Measurements from ENCODE around the gene KIF1A.

The KIF1A gene

GRCh38 chr2:240778426-240778825 is 41.6 kb downstream of the KIF1A start:
- peaks cover 24% of the 10 kb centered on the region for H3K27me3 ChIP-seq (ENCODE audit: control insufficient read depth, insufficient read depth, low read length)
- no peaks in the 10 kb centered on the region for H3K9me3 ChIP-seq (replicated peaks; ENCODE audit: low read length)
- H3K9ac ChIP-seq (ENCODE audit: low read depth, low read length) = no peak overlapping the region
- H3K4me3 ChIP-seq (ENCODE audit: low read length) = no peak overlapping the region
- no peaks in the 10 kb centered on the region for H3K4me1 ChIP-seq (ENCODE audit: control insufficient read depth, insufficient read depth, low read length)
- H3K36me3 ChIP-seq (ENCODE audit: insufficient read depth, low read length) = no peaks in the 10 kb centered on the region
- H3K4me2 ChIP-seq (ENCODE audit: low read length) = no peak overlapping the region

DNA sequence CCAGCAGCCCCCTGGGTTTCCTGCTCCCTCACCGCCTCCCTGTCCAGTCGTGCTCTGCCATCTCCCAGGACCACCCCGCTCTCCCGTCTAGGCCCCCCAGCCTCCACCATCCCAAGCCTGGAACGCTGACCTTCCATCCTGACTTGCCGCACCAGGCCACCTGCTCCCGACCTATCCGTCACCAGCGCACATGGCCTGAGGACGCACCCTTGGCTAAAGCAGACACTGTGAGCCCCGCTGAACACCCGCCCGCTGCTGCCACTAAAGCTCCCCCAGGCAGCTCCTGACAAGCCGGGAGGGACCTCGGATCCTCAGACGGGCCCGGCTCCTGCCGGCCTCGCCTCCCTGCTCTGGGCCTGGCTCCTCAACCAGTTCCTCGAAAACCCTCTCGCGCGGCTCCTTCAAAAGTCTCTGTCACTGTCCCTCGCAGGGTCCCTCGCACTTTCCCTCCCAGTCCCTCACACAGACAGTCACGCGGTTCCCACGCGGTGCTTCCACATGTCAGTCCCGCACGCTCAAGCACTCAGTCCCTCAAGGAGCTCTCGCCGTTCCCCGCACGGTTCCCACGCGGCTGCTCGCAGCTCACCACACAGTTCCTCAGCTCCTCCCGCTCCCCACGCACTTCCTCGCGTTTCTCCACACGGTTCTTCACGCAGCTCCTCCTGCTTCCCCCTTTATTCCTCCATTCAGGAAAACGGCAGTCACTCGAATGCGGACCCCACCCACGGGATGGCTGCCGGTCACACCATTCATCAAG is 42.4 kb downstream of the KIF1A start:
- no peaks in the 10 kb centered on the region for H3K4me1 ChIP-seq (ENCODE audit: control insufficient read depth, insufficient read depth, low read length)
- H3K4me3 ChIP-seq (ENCODE audit: low read length) = no peak overlapping the region
- peaks cover 24% of the 10 kb centered on the region for H3K27me3 ChIP-seq (ENCODE audit: control insufficient read depth, insufficient read depth, low read length)
- no peaks in the 10 kb centered on the region for H3K36me3 ChIP-seq (ENCODE audit: insufficient read depth, low read length)
- H3K9ac ChIP-seq (ENCODE audit: low read depth, low read length) = no peak overlapping the region
- no peak overlapping the region for H3K4me2 ChIP-seq (ENCODE audit: low read length)
- no peaks in the 10 kb centered on the region for H3K9me3 ChIP-seq (replicated peaks; ENCODE audit: low read length)

DNA sequence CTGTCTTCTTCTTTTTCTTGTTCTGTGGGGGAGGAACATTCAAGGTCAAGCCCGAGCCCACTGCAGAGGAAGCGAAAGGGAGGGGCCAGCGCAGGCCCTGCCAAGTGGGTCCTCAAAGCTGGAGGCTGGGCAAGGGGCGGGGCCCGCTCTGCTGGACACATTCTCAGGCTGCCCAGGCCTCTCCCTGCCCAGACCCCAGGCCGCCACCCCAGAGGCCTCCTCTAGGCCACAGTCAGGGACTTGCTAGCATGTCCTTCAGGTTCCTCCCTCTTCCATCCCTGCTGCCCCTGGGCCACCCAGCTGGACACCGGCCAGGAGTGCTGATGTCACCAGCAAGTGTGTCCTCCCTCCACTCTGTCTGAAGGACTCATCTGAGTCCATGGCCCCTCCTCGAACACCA is 44.1 kb downstream of the KIF1A start:
- Histone ChIP-seq H3K4me2 (ENCODE audit: low read length) (no peak overlapping the region), H3K4me3 (ENCODE audit: low read length) (no peak overlapping the region), H3K4me1 (ENCODE audit: control insufficient read depth, insufficient read depth, low read length) (no peaks in the 10 kb centered on the region), H3K9me3 (replicated peaks; ENCODE audit: low read length) (no peaks in the 10 kb centered on the region), H3K9ac (ENCODE audit: low read depth, low read length) (no peak overlapping the region), H3K36me3 (ENCODE audit: insufficient read depth, low read length) (no peaks in the 10 kb centered on the region), H3K27me3 (ENCODE audit: control insufficient read depth, insufficient read depth, low read length) (peaks cover 24% of the 10 kb centered on the region)

DNA sequence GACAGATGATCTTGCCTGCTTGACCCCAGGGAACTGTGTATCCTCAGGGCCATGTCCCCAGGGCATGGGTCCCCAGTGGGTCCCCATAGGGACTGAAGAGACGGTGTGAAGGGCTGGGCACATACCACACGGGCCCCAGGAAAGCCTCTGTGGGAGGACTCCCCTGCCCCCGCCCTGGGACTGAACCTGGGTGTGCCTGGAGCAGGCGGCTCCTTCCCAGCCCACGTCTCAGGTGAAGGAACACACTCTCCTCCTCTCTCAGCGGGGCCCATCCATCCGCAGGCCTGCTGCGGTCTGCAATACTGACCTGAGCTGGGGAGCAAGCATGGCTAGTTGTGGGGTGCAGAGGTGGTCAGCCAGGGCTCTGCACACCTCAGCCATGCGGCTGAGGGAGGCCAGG is 45.2 kb downstream of the KIF1A start:
- H3K4me1 ChIP-seq (ENCODE audit: control insufficient read depth, insufficient read depth, low read length) = no peaks in the 10 kb centered on the region
- no peak overlapping the region for H3K9ac ChIP-seq (ENCODE audit: low read depth, low read length)
- peaks cover 21% of the 10 kb centered on the region for H3K27me3 ChIP-seq (ENCODE audit: control insufficient read depth, insufficient read depth, low read length)
- H3K36me3 ChIP-seq (ENCODE audit: insufficient read depth, low read length) = no peaks in the 10 kb centered on the region
- H3K9me3 ChIP-seq (replicated peaks; ENCODE audit: low read length) = no peaks in the 10 kb centered on the region
- no peak overlapping the region for H3K4me3 ChIP-seq (ENCODE audit: low read length)
- H3K4me2 ChIP-seq (ENCODE audit: low read length) = no peak overlapping the region

GRCh38 chr2:240769096-240769495 is 50.9 kb downstream of the KIF1A start:
- Histone ChIP-seq H3K4me1 (ENCODE audit: control insufficient read depth, insufficient read depth, low read length) (no peaks in the 10 kb centered on the region), H3K4me2 (ENCODE audit: low read length) (no peak overlapping the region), H3K4me3 (ENCODE audit: low read length) (no peak overlapping the region), H3K27me3 (ENCODE audit: control insufficient read depth, insufficient read depth, low read length) (peaks cover 4% of the 10 kb centered on the region), H3K9me3 (replicated peaks; ENCODE audit: low read length) (no peaks in the 10 kb centered on the region), H3K36me3 (ENCODE audit: insufficient read depth, low read length) (no peaks in the 10 kb centered on the region), H3K9ac (ENCODE audit: low read depth, low read length) (no peak overlapping the region)

DNA sequence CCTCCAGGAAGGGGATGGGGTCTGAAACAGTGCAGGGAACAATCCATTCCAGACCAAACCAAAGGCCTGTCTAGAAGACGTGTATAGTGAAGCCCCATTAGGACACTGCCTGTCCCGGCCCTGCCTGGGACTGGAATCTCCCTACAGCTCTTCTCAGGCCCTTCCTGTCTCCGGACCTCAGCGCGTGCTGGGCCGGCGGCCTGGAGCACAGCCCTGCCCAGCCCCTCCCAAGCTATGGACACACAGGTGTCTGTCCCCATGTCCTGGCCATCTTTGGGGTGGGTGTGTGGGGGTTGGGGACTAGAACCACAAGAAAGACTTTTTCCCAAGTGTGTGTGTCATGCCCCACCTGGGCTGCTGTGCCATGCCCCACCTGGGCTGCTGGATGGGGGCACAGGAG is 51.8 kb downstream of the KIF1A start:
- Histone ChIP-seq H3K36me3 (ENCODE audit: insufficient read depth, low read length) (no peaks in the 10 kb centered on the region), H3K9me3 (replicated peaks; ENCODE audit: low read length) (no peaks in the 10 kb centered on the region), H3K27me3 (ENCODE audit: control insufficient read depth, insufficient read depth, low read length) (peaks cover 4% of the 10 kb centered on the region), H3K9ac (ENCODE audit: low read depth, low read length) (no peak overlapping the region), H3K4me1 (ENCODE audit: control insufficient read depth, insufficient read depth, low read length) (no peaks in the 10 kb centered on the region), H3K4me2 (ENCODE audit: low read length) (no peak overlapping the region), H3K4me3 (ENCODE audit: low read length) (no peak overlapping the region)

DNA sequence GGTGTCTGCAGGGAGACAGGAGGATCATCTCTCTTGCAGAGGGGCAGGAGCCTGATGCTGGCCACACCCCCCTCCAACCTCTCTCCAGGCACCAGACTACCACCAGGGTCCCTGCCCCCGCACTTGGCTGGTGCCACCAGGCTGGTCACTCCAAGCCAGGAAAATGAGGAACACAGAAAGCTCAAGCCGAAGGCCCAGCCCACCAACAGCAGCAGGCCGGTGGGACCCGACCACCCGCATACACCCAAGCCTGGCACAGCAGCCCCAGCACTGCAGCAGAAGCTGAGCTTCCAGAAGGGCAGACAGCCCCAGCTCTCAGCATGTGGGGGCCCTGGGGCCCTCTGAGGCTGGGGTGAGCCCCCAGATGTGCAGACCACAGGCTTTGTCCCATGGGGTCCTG is 52.7 kb downstream of the KIF1A start:
- Histone ChIP-seq H3K4me3 (ENCODE audit: low read length) (no peak overlapping the region), H3K9ac (ENCODE audit: low read depth, low read length) (no peak overlapping the region), H3K9me3 (replicated peaks; ENCODE audit: low read length) (no peaks in the 10 kb centered on the region), H3K36me3 (ENCODE audit: insufficient read depth, low read length) (no peaks in the 10 kb centered on the region), H3K4me1 (ENCODE audit: control insufficient read depth, insufficient read depth, low read length) (no peaks in the 10 kb centered on the region), H3K27me3 (ENCODE audit: control insufficient read depth, insufficient read depth, low read length) (peaks cover 4% of the 10 kb centered on the region), H3K4me2 (ENCODE audit: low read length) (no peak overlapping the region)

GRCh38 chr2:240766072-240766471 is 53.9 kb downstream of the KIF1A start:
- no peak overlapping the region for H3K4me2 ChIP-seq (ENCODE audit: low read length)
- no peaks in the 10 kb centered on the region for H3K36me3 ChIP-seq (ENCODE audit: insufficient read depth, low read length)
- H3K9ac ChIP-seq (ENCODE audit: low read depth, low read length) = no peak overlapping the region
- no peaks in the 10 kb centered on the region for H3K4me1 ChIP-seq (ENCODE audit: control insufficient read depth, insufficient read depth, low read length)
- H3K4me3 ChIP-seq (ENCODE audit: low read length) = no peak overlapping the region
- H3K27me3 ChIP-seq (ENCODE audit: control insufficient read depth, insufficient read depth, low read length) = peaks cover 11% of the 10 kb centered on the region
- no peaks in the 10 kb centered on the region for H3K9me3 ChIP-seq (replicated peaks; ENCODE audit: low read length)

DNA sequence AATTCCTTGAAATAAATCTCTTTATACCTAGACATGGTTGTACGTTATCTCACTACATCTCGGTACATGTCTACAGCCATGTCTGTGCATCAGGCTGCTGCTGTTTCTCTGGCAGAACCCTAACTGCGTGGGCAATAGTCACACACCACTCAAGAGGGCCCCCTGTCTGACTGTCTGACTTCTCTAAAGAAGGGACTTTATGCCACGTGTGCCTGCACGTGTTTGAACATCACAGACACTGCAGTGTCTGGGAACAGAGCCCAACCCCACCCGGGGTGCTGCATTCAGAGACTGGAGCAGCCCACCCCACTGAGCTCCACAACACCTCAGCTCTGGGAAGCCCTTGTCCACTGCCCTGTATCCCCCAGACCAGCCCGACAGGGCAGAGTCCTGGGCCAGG is 55.0 kb downstream of the KIF1A start:
- Histone ChIP-seq H3K27me3 (ENCODE audit: control insufficient read depth, insufficient read depth, low read length) (peaks cover 7% of the 10 kb centered on the region), H3K4me3 (ENCODE audit: low read length) (no peak overlapping the region), H3K4me2 (ENCODE audit: low read length) (no peak overlapping the region), H3K36me3 (ENCODE audit: insufficient read depth, low read length) (no peaks in the 10 kb centered on the region), H3K4me1 (ENCODE audit: control insufficient read depth, insufficient read depth, low read length) (no peaks in the 10 kb centered on the region), H3K9ac (ENCODE audit: low read depth, low read length) (no peak overlapping the region), H3K9me3 (replicated peaks; ENCODE audit: low read length) (no peaks in the 10 kb centered on the region)

GRCh38 chr2:240764605-240765004 is 55.4 kb downstream of the KIF1A start:
- Histone ChIP-seq H3K9me3 (replicated peaks; ENCODE audit: low read length) (no peaks in the 10 kb centered on the region), H3K4me1 (ENCODE audit: control insufficient read depth, insufficient read depth, low read length) (no peaks in the 10 kb centered on the region), H3K36me3 (ENCODE audit: insufficient read depth, low read length) (no peaks in the 10 kb centered on the region)

GRCh38 chr2:240762971-240763370 is 57.0 kb downstream of the KIF1A start:
- Histone ChIP-seq H3K36me3 (ENCODE audit: insufficient read depth, low read length) (no peaks in the 10 kb centered on the region), H3K4me2 (ENCODE audit: low read length) (no peak overlapping the region), H3K9ac (ENCODE audit: low read depth, low read length) (no peak overlapping the region), H3K9me3 (replicated peaks; ENCODE audit: low read length) (no peaks in the 10 kb centered on the region), H3K4me1 (ENCODE audit: control insufficient read depth, insufficient read depth, low read length) (no peaks in the 10 kb centered on the region), H3K4me3 (ENCODE audit: low read length) (no peak overlapping the region), H3K27me3 (ENCODE audit: control insufficient read depth, insufficient read depth, low read length) (peaks cover 7% of the 10 kb centered on the region)

More at GRCh38 chr2:240764605-240765004, 55.4 kb downstream of the KIF1A start:
- peaks cover 7% of the 10 kb centered on the region for H3K27me3 ChIP-seq (ENCODE audit: control insufficient read depth, insufficient read depth, low read length)
- no peak overlapping the region for H3K4me2 ChIP-seq (ENCODE audit: low read length)
- no peak overlapping the region for H3K9ac ChIP-seq (ENCODE audit: low read depth, low read length)
- H3K4me3 ChIP-seq (ENCODE audit: low read length) = no peak overlapping the region

DNA sequence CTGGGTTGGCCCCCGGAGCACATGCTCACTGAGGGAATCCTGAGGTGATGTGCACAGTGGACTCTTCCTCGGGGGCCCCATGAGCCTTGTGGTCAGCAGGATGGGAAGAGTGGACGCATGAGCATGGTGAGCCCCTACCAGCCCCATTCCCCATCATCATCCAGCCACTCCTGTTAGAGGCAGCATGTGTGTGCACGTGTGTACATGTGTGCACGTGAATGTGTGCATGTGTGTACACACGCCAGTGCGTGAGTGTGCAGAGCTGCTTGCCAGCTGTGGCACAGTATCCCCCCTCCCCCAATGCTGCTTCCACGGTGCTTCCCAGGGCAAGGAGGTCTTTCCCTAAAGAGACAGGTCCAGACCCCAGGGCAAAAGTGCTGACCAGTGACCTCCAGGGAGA is 57.8 kb downstream of the KIF1A start:
- no peak overlapping the region for H3K4me2 ChIP-seq (ENCODE audit: low read length)
- no peaks in the 10 kb centered on the region for H3K36me3 ChIP-seq (ENCODE audit: insufficient read depth, low read length)
- no peak overlapping the region for H3K4me3 ChIP-seq (ENCODE audit: low read length)
- no peaks in the 10 kb centered on the region for H3K9me3 ChIP-seq (replicated peaks; ENCODE audit: low read length)
- no peaks in the 10 kb centered on the region for H3K4me1 ChIP-seq (ENCODE audit: control insufficient read depth, insufficient read depth, low read length)
- H3K9ac ChIP-seq (ENCODE audit: low read depth, low read length) = no peak overlapping the region
- H3K27me3 ChIP-seq (ENCODE audit: control insufficient read depth, insufficient read depth, low read length) = peaks cover 7% of the 10 kb centered on the region

Data from skeletal muscle satellite cell (primary cell).